K562 (cell line): ENCODE measurements around the gene MFSD6. TPM values are rescaled to one million over a fixed set of nuclear protein-coding genes. Genes with fewer than 3 reads are reported as not detected.

Source experiments
- ELK1 ChIP-seq: sonication (generic); formaldehyde crosslinking; IDR thresholded peaks from 2 replicates; pipeline ENCODE4 v1.8.1; 2022; ENCODE audit warnings: missing genetic modification reagents
- KAT2B ChIP-seq: IDR thresholded peaks from one replicate; pipeline ENCODE4 v1.6.1; 2012; ENCODE audit warnings: low read depth, mild to moderate bottlenecking, control low read depth, inconsistent platforms, low read length, moderate library complexity
- MCM5 ChIP-seq: fragments of 450-650 bp; IDR thresholded peaks from 2 replicates; pipeline ENCODE4 v1.6.1; 2016; ENCODE audit warnings: low read depth
- MTA1 ChIP-seq: fragments of 450-650 bp; IDR thresholded peaks from 2 replicates; pipeline ENCODE4 v1.6.1; 2017; ENCODE audit warnings: borderline replicate concordance
- NR2C1 ChIP-seq, 2 experiments: fragments of 450-650 bp; IDR thresholded peaks; 2 replicates each; pipeline ENCODE4 v1.6.1; 2017; ENCODE audit warnings: mild to moderate bottlenecking in 2 of 2, antibody characterized with exemption in 1 of 2, inconsistent platforms in 1 of 2, missing compliant biosample characterization in 1 of 2, missing genetic modification characterization in 1 of 2
- PRMT5 ChIP-seq: sonication (generic); formaldehyde crosslinking; IDR thresholded peaks from 2 replicates; pipeline ENCODE4 v1.5.0; 2020; ENCODE audit warnings: missing genetic modification reagents
- TARDBP ChIP-seq: fragments of 450-650 bp; IDR thresholded peaks from 2 replicates; pipeline ENCODE4 v1.6.1; 2016
- TEAD4 ChIP-seq, 2 experiments: sonication (generic) in 1 of 2; formaldehyde crosslinking in 1 of 2; IDR thresholded peaks; 2 replicates each; pipeline versions ENCODE4 v1.6.1 to v1.8.0; 2012 to 2022; ENCODE audit warnings: borderline replicate concordance in 1 of 2, inconsistent platforms in 1 of 2, low read length in 1 of 2, mild to moderate bottlenecking in 1 of 2, missing genetic modification reagents in 1 of 2
- ZC3H11A ChIP-seq: IDR thresholded peaks from 2 replicates; pipeline ENCODE4 v1.6.1; 2012; ENCODE audit warnings: low read depth, low read length, improper control_type of control experiment
- ZNF3 ChIP-seq: fragments of 250-450 bp; sonication (Bioruptor Pico); IDR thresholded peaks from 2 replicates; pipeline ENCODE4 v1.5.0; 2021; ENCODE audit warnings: mild to moderate bottlenecking, moderate library complexity
- ZNF311 ChIP-seq: fragments of 250-450 bp; sonication (Bioruptor Pico); IDR thresholded peaks from 2 replicates; pipeline ENCODE4 v1.4.0; 2020; ENCODE audit warnings: mild to moderate bottlenecking, moderate library complexity
- ZNF780A ChIP-seq: fragments of 250-450 bp; sonication (Bioruptor Pico); IDR thresholded peaks from 2 replicates; pipeline ENCODE4 v1.5.0; 2021; ENCODE audit warnings: mild to moderate bottlenecking
- polyA plus RNA-seq, 8 experiments: library from polyadenylated mRNA; depleted of rRNA in 4 of 8; stranded (reverse) in 5 of 8; unstranded in 3 of 8; fragments of >200 nt; fragmentation: Nextera tagmentation in 2 of 8; fragmentation: Illumina TruSeq in 1 of 8; extraction: Ambion mirVana in 2 of 8; extraction: Trizol in 1 of 8; gene quantifications; 2 replicates each; pipeline versions ENCODE4 v1.2.1 to v1.2.3, GENCODE V29; 2011 to 2014; ENCODE audit warnings: inconsistent platforms in 1 of 8, missing spikeins in 1 of 8
- total RNA-seq, 7 experiments: library from RNA; depleted of rRNA in 6 of 7; stranded (reverse); fragments of >200 nt in 6 of 7; fragmentation: Illumina TruSeq in 2 of 7; extraction: Trizol in 2 of 7; gene quantifications; 2 replicates each; pipeline versions ENCODE4 v1.2.1 to v1.2.3, GENCODE V29; 2011 to 2021; ENCODE audit warnings: low replicate concordance in 1 of 7
- TF ChIP-seq, protein P1 (sequence below): fragments of 450-650 bp; IDR thresholded peaks from 2 replicates; pipeline ENCODE4 v1.6.1; 2016; ENCODE audit warnings: mild to moderate bottlenecking, moderate library complexity
- TF ChIP-seq, protein P2 (sequence below): IDR thresholded peaks from 2 replicates; pipeline ENCODE4 v1.6.1; 2012; ENCODE audit warnings: low read depth, low read length, improper control_type of control experiment, borderline replicate concordance

The MFSD6 gene
- total and polyA plus RNA-seq, 9 of the 15 experiments (the other 6 are each of a cell fraction or from before 2014, with no cell fraction given), result 1.1 to 7.9 (median 4.4) TPM

DNA sequence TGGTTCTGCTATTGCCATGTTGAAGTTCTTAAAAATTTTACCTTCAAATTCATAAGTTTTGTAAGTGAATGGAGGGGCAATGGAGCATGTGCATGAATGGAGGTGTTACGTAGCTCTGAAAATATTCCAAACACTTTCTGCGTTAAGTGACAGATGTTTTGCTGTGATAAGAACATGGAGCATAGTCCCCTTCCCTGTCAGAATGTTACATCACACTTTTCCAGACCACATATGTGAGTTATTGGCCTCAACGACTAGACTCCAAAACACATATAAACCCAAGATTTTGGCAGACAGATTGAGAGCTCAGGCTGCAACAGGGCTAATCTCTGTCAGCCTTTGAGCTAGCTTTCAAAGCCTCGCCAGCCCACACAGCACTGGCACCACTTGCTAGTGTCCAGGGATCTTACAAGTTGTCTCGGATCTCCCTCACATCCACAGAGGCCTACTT, 27.2 kb upstream of the MFSD6 start (continued):
- TF ChIP-seq, protein P1, sequence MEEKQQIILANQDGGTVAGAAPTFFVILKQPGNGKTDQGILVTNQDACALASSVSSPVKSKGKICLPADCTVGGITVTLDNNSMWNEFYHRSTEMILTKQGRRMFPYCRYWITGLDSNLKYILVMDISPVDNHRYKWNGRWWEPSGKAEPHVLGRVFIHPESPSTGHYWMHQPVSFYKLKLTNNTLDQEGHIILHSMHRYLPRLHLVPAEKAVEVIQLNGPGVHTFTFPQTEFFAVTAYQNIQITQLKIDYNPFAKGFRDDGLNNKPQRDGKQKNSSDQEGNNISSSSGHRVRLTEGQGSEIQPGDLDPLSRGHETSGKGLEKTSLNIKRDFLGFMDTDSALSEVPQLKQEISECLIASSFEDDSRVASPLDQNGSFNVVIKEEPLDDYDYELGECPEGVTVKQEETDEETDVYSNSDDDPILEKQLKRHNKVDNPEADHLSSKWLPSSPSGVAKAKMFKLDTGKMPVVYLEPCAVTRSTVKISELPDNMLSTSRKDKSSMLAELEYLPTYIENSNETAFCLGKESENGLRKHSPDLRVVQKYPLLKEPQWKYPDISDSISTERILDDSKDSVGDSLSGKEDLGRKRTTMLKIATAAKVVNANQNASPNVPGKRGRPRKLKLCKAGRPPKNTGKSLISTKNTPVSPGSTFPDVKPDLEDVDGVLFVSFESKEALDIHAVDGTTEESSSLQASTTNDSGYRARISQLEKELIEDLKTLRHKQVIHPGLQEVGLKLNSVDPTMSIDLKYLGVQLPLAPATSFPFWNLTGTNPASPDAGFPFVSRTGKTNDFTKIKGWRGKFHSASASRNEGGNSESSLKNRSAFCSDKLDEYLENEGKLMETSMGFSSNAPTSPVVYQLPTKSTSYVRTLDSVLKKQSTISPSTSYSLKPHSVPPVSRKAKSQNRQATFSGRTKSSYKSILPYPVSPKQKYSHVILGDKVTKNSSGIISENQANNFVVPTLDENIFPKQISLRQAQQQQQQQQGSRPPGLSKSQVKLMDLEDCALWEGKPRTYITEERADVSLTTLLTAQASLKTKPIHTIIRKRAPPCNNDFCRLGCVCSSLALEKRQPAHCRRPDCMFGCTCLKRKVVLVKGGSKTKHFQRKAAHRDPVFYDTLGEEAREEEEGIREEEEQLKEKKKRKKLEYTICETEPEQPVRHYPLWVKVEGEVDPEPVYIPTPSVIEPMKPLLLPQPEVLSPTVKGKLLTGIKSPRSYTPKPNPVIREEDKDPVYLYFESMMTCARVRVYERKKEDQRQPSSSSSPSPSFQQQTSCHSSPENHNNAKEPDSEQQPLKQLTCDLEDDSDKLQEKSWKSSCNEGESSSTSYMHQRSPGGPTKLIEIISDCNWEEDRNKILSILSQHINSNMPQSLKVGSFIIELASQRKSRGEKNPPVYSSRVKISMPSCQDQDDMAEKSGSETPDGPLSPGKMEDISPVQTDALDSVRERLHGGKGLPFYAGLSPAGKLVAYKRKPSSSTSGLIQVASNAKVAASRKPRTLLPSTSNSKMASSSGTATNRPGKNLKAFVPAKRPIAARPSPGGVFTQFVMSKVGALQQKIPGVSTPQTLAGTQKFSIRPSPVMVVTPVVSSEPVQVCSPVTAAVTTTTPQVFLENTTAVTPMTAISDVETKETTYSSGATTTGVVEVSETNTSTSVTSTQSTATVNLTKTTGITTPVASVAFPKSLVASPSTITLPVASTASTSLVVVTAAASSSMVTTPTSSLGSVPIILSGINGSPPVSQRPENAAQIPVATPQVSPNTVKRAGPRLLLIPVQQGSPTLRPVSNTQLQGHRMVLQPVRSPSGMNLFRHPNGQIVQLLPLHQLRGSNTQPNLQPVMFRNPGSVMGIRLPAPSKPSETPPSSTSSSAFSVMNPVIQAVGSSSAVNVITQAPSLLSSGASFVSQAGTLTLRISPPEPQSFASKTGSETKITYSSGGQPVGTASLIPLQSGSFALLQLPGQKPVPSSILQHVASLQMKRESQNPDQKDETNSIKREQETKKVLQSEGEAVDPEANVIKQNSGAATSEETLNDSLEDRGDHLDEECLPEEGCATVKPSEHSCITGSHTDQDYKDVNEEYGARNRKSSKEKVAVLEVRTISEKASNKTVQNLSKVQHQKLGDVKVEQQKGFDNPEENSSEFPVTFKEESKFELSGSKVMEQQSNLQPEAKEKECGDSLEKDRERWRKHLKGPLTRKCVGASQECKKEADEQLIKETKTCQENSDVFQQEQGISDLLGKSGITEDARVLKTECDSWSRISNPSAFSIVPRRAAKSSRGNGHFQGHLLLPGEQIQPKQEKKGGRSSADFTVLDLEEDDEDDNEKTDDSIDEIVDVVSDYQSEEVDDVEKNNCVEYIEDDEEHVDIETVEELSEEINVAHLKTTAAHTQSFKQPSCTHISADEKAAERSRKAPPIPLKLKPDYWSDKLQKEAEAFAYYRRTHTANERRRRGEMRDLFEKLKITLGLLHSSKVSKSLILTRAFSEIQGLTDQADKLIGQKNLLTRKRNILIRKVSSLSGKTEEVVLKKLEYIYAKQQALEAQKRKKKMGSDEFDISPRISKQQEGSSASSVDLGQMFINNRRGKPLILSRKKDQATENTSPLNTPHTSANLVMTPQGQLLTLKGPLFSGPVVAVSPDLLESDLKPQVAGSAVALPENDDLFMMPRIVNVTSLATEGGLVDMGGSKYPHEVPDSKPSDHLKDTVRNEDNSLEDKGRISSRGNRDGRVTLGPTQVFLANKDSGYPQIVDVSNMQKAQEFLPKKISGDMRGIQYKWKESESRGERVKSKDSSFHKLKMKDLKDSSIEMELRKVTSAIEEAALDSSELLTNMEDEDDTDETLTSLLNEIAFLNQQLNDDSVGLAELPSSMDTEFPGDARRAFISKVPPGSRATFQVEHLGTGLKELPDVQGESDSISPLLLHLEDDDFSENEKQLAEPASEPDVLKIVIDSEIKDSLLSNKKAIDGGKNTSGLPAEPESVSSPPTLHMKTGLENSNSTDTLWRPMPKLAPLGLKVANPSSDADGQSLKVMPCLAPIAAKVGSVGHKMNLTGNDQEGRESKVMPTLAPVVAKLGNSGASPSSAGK, result peak; percentile 89
- no peak for TF ChIP-seq PRMT5
- TF ChIP-seq ZC3H11A, result no peak
- TF ChIP-seq MCM5, result no peak
- TF ChIP-seq ZNF780A, result no peak
- TF ChIP-seq KAT2B, result no peak
- TF ChIP-seq ZNF3 (CRISPR knock-in tag), result no peak
- peak; percentile 96 for TF ChIP-seq TEAD4 (IDR thresholded peaks at IDR 0.05; ENCODE audit: low read length)
- no peak for TF ChIP-seq TEAD4 (CRISPR knock-in tag; IDR thresholded peaks at IDR 0.05; ENCODE audit: borderline replicate concordance)
- TF ChIP-seq NR2C1 (IDR thresholded peaks at IDR 0.05), result no peak
- TF ChIP-seq NR2C1 (tag; IDR thresholded peaks at IDR 0.05), result no peak
- TF ChIP-seq ELK1 (CRISPR knock-in tag), result no peak
- TF ChIP-seq ZNF311 (CRISPR knock-in tag), result no peak
- TF ChIP-seq, protein P2, sequence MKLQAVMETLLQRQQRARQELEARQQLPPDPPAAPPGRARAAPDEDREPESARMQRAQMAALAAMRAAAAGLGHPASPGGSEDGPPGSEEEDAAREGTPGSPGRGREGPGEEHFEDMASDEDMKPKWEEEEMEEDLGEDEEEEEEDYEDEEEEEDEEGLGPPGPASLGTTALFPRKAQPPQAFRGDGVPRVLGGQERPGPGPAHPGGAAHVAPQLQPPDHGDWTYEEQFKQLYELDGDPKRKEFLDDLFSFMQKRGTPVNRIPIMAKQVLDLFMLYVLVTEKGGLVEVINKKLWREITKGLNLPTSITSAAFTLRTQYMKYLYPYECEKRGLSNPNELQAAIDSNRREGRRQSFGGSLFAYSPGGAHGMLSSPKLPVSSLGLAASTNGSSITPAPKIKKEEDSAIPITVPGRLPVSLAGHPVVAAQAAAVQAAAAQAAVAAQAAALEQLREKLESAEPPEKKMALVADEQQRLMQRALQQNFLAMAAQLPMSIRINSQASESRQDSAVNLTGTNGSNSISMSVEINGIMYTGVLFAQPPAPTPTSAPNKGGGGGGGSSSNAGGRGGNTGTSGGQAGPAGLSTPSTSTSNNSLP, result no peak
- TF ChIP-seq TARDBP, result no peak; the same call in 1 of the 2 replicates
- peak; percentile 77; the same call in 1 of the 2 replicates for TF ChIP-seq MTA1
